Smooth muscle cell (in vitro differentiated cells): ENCODE data around the gene GRIN1. TPM values are rescaled to one million over a fixed set of nuclear protein-coding genes. Genes with fewer than 3 reads are reported as not detected.

ENCODE experiments used
- DNase-seq: peaks from one replicate; lab custom pipeline; 2025; ENCODE audit not compliant: unreplicated experiment; lab: John Stamatoyannopoulos, UW
- H2AFZ ChIP-seq: fragments of 200-600 bp; sonication (generic); 2 replicates; pipeline ENCODE4 v1.6.0; 2016; ENCODE audit warnings: antibody characterized with exemption, low read depth, mild to moderate bottlenecking
- H3F3A ChIP-seq: fragments of 200-600 bp; sonication (generic); 2 replicates; pipeline ENCODE4 v1.6.0; 2017; ENCODE audit warnings: antibody characterized with exemption, low read depth
- H3K27ac ChIP-seq: fragments of 200-600 bp; sonication (generic); 2 replicates; pipeline ENCODE4 v1.5.1; 2016; ENCODE audit warnings: low read depth, mild to moderate bottlenecking
- H3K27me3 ChIP-seq: fragments of 200-600 bp; sonication (generic); 2 replicates; pipeline ENCODE4 v1.6.1; 2016; ENCODE audit warnings: low read depth, mild to moderate bottlenecking
- H3K36me3 ChIP-seq: fragments of 200-600 bp; sonication (generic); 2 replicates; pipeline ENCODE4 v1.5.1; 2016; ENCODE audit warnings: low read depth
- H3K4me1 ChIP-seq: fragments of 200-600 bp; sonication (generic); 2 replicates; pipeline ENCODE4 v1.5.1; 2016; ENCODE audit warnings: low read depth
- H3K4me2 ChIP-seq: fragments of 200-600 bp; sonication (generic); 2 replicates; pipeline ENCODE4 v1.6.0; 2016; ENCODE audit warnings: mild to moderate bottlenecking
- H3K4me3 ChIP-seq: fragments of 200-600 bp; sonication (generic); 2 replicates; pipeline ENCODE4 v1.5.1; 2016; ENCODE audit warnings: mild to moderate bottlenecking
- H3K79me2 ChIP-seq: fragments of 200-600 bp; sonication (generic); 2 replicates; pipeline ENCODE4 v1.6.0; 2016; ENCODE audit warnings: low read depth, mild to moderate bottlenecking
- H3K9ac ChIP-seq: fragments of 200-600 bp; sonication (generic); 2 replicates; pipeline ENCODE4 v1.6.0; 2016; ENCODE audit warnings: low read depth
- H3K9me3 ChIP-seq: fragments of 200-600 bp; sonication (generic); replicated peaks from 2 replicates; pipeline ENCODE4 v1.5.1; 2016; ENCODE audit warnings: low read depth
- H4K20me1 ChIP-seq: fragments of 200-600 bp; sonication (generic); 2 replicates; pipeline ENCODE4 v1.6.0; 2016; ENCODE audit warnings: low read depth
- CTCF ChIP-seq: fragments of 200-600 bp; sonication (generic); IDR thresholded peaks from 2 replicates; pipeline ENCODE4 v1.5.1; 2017; ENCODE audit warnings: borderline replicate concordance, mild to moderate bottlenecking, antibody characterized with exemption; ENCODE audit not compliant: insufficient read depth, poor library complexity, severe bottlenecking
- WGBS: methylation state at CpG from one replicate; pipeline ENCODE4 v1.1.7; 2016; ENCODE audit warnings: low lambda C conversion rate; 5-methylcytosine and 5-hydroxymethylcytosine counted together
- polyA plus RNA-seq: library from polyadenylated mRNA; unstranded; fragments of >200 nt; fragmentation: Nextera tagmentation; extraction: Ambion mirVana; gene quantifications from 2 replicates; pipeline ENCODE4 v1.2.1, GENCODE V29; 2016
- total RNA-seq: library from RNA; depleted of rRNA; stranded (reverse); fragments of >200 nt; gene quantifications from 2 replicates; pipeline ENCODE4 v1.2.3, GENCODE V29; 2014

The GRIN1 gene
- total and polyA plus RNA-seq, 2 experiments from 2014 or later = not detected

- H4K20me1 ChIP-seq = no peaks in the 10 kb centered on the region
- no peak overlapping the region for H3K27ac ChIP-seq
- H3F3A ChIP-seq = no peaks in the 10 kb centered on the region
- no peak overlapping the region for H2AFZ ChIP-seq
- H3K4me3 ChIP-seq = no peak overlapping the region
- H3K36me3 ChIP-seq = no peaks in the 10 kb centered on the region
- no peak for DNase-seq
- H3K4me1 ChIP-seq = no peaks in the 10 kb centered on the region
- peaks cover 29% of the 10 kb centered on the region for H3K27me3 ChIP-seq
- no peak for TF ChIP-seq CTCF
- H3K4me2 ChIP-seq = no peak overlapping the region
- no peaks in the 10 kb centered on the region for H3K79me2 ChIP-seq
- 94% methylated on average over 7 of the region's 7 CpGs for WGBS
- no peaks in the 10 kb centered on the region for H3K9me3 ChIP-seq
- H3K9ac ChIP-seq = no peak overlapping the region
Observed at GRCh38 chr9:137152844-137153405, 14.0 kb downstream of the GRIN1 start.

GRCh38 chr9:137156567-137157375 lies 17.8 kb downstream of the GRIN1 start:
- no peak overlapping the region for H2AFZ ChIP-seq
- H4K20me1 ChIP-seq = no peaks in the 10 kb centered on the region
- WGBS = 34% methylated on average over 44 of the region's 65 CpGs
- H3K27ac ChIP-seq = no peak overlapping the region
- H3K4me1 ChIP-seq = no peaks in the 10 kb centered on the region
- no peaks in the 10 kb centered on the region for H3K36me3 ChIP-seq
- peak overlapping the region; percentile 5 for H3K4me3 ChIP-seq
- peak overlapping the region; percentile 75 for H3K4me2 ChIP-seq
- no peaks in the 10 kb centered on the region for H3F3A ChIP-seq
- no peaks in the 10 kb centered on the region for H3K79me2 ChIP-seq
- peaks cover 64% of the 10 kb centered on the region for H3K27me3 ChIP-seq
- no peak for DNase-seq
- H3K9me3 ChIP-seq = no peaks in the 10 kb centered on the region
- TF ChIP-seq CTCF = no peak
- no peak overlapping the region for H3K9ac ChIP-seq

GRCh38 chr9:137157618-137158415 lies 18.9 kb downstream of the GRIN1 start:
- no peaks in the 10 kb centered on the region for H3K4me1 ChIP-seq
- no peaks in the 10 kb centered on the region for H3K9me3 ChIP-seq
- no peak overlapping the region for H3K4me3 ChIP-seq
- no peaks in the 10 kb centered on the region for H4K20me1 ChIP-seq
- TF ChIP-seq CTCF = no peak
- peaks cover 74% of the 10 kb centered on the region for H3K27me3 ChIP-seq
- H3K9ac ChIP-seq = no peak overlapping the region
- no peaks in the 10 kb centered on the region for H3F3A ChIP-seq
- no peak overlapping the region for H3K27ac ChIP-seq
- no peak overlapping the region for H2AFZ ChIP-seq
- H3K4me2 ChIP-seq = no peak overlapping the region
- no peaks in the 10 kb centered on the region for H3K36me3 ChIP-seq
- no peaks in the 10 kb centered on the region for H3K79me2 ChIP-seq
- 78% methylated on average over 19 of the region's 19 CpGs for WGBS
- DNase-seq = no peak
